ENCODE results near the gene C4orf50.

DNA sequence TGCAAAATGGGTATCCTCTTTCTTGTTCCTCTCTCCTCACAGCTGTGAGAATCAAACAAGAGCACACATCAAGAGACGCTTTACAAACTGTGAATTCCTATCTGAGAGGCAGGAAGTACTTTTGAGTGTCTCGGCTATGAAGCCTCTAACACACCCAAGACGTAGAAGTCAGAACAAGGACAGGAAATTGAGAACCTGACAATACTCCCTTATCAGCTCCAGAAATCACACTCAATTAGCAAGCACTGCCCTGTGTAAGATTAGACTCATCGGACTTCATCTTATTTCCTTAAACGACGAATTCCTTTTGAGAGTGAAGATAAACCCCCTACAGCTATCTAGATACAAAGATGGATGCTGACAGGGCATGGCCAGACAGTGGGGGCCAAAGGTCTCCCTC is 74.7 kb downstream of the C4orf50 start:
- TF ChIP-seq, protein P1, sequence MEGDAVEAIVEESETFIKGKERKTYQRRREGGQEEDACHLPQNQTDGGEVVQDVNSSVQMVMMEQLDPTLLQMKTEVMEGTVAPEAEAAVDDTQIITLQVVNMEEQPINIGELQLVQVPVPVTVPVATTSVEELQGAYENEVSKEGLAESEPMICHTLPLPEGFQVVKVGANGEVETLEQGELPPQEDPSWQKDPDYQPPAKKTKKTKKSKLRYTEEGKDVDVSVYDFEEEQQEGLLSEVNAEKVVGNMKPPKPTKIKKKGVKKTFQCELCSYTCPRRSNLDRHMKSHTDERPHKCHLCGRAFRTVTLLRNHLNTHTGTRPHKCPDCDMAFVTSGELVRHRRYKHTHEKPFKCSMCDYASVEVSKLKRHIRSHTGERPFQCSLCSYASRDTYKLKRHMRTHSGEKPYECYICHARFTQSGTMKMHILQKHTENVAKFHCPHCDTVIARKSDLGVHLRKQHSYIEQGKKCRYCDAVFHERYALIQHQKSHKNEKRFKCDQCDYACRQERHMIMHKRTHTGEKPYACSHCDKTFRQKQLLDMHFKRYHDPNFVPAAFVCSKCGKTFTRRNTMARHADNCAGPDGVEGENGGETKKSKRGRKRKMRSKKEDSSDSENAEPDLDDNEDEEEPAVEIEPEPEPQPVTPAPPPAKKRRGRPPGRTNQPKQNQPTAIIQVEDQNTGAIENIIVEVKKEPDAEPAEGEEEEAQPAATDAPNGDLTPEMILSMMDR (IDR thresholded peaks at IDR 0.05), result no peak
- TF ChIP-seq POLR2A (IDR thresholded peaks at IDR 0.05), result no peak
